HepG2 (cell line): ENCODE results near the gene CCDC88C. TPM values are rescaled to one million over a fixed set of nuclear protein-coding genes. Genes with fewer than 3 reads are reported as not detected.
A peak's percentile ranks its signal among the peaks of the same experiment; 100 is the strongest.

Experiments used
- CEBPG ChIP-seq: IDR thresholded peaks from 2 replicates; pipeline ENCODE4 v1.6.1; 2016
- GABPB1 ChIP-seq: IDR thresholded peaks from 2 replicates; pipeline ENCODE4 v1.6.1; 2016; ENCODE audit warnings: mild to moderate bottlenecking, missing genetic modification reagents, moderate library complexity, missing compliant biosample characterization
- HES4 ChIP-seq: sonication (generic); formaldehyde crosslinking; IDR thresholded peaks from 2 replicates; pipeline ENCODE4 v1.9.0; 2021; ENCODE audit warnings: mild to moderate bottlenecking, missing genetic modification reagents, borderline replicate concordance
- HNF4G ChIP-seq, 2 experiments: sonication (generic) in 1 of 2; formaldehyde crosslinking in 1 of 2; IDR thresholded peaks; 2 replicates each; pipeline versions ENCODE4 v1.4.0 to v1.6.1; 2011 to 2020; ENCODE audit warnings: borderline replicate concordance in 2 of 2, low read depth in 2 of 2, mild to moderate bottlenecking in 2 of 2, low read length in 1 of 2, missing genetic modification reagents in 1 of 2, moderate library complexity in 1 of 2
- HNRNPUL1 ChIP-seq: fragments of 200-400 bp; formaldehyde crosslinking; IDR thresholded peaks from 2 replicates; pipeline ENCODE4 v1.6.1; 2017; ENCODE audit warnings: low read depth, mild to moderate bottlenecking, low read length, moderate library complexity
- KDM5B ChIP-seq: sonication (generic); formaldehyde crosslinking; IDR thresholded peaks from 2 replicates; pipeline ENCODE4 v1.4.0; 2020; ENCODE audit warnings: missing genetic modification reagents, mild to moderate bottlenecking, borderline replicate concordance
- POLR2G ChIP-seq: fragments of 200-400 bp; formaldehyde crosslinking; IDR thresholded peaks from 2 replicates; pipeline ENCODE4 v1.6.1; 2018; ENCODE audit warnings: mild to moderate bottlenecking, low read depth, low read length, moderate library complexity
- TOE1 ChIP-seq: sonication (generic); formaldehyde crosslinking; IDR thresholded peaks from 2 replicates; pipeline ENCODE4 v1.4.0; 2020; ENCODE audit warnings: mild to moderate bottlenecking, missing genetic modification reagents
- ZBTB3 ChIP-seq: sonication (generic); formaldehyde crosslinking; IDR thresholded peaks from 2 replicates; pipeline ENCODE4 v1.4.0; 2020; ENCODE audit warnings: low read depth, mild to moderate bottlenecking, moderate library complexity, missing genetic modification reagents, borderline replicate concordance
- ZIK1 ChIP-seq: sonication (generic); formaldehyde crosslinking; IDR thresholded peaks from 2 replicates; pipeline ENCODE4 v1.5.0; 2020; ENCODE audit warnings: mild to moderate bottlenecking, low read depth, missing genetic modification reagents, borderline replicate concordance
- ZNF3 ChIP-seq: IDR thresholded peaks from 2 replicates; pipeline ENCODE4 v1.7.0; 2017; ENCODE audit warnings: inconsistent platforms
- ZNF788 ChIP-seq: sonication (generic); formaldehyde crosslinking; IDR thresholded peaks from 2 replicates; pipeline ENCODE4 v1.5.0; 2020; ENCODE audit warnings: mild to moderate bottlenecking, missing genetic modification reagents, borderline replicate concordance
- polyA plus RNA-seq, 8 experiments: library from polyadenylated mRNA; depleted of rRNA in 3 of 8; stranded (reverse) in 7 of 8; unstranded in 1 of 8; fragments of >200 nt; fragmentation: Illumina TruSeq in 4 of 8; extraction: Trizol in 4 of 8; gene quantifications; 2 replicates each; pipeline versions ENCODE4 v1.2.1 to v1.2.3, GENCODE V29; 2011 to 2016; ENCODE audit warnings: low read depth in 4 of 8, missing spikeins in 1 of 8, mixed read lengths in 1 of 8; ENCODE audit not compliant: insufficient read depth in 1 of 8
- total RNA-seq, 5 experiments: library from RNA; depleted of rRNA; stranded (reverse); fragments of >200 nt; fragmentation: Illumina TruSeq; extraction: Trizol; gene quantifications; 2 replicates each; pipeline ENCODE4 v1.2.3, GENCODE V29; 2016; ENCODE audit warnings: low read depth in 1 of 5
- TF ChIP-seq, protein P1 (sequence below): sonication (generic); formaldehyde crosslinking; IDR thresholded peaks from 2 replicates; pipeline ENCODE4 v1.4.0; 2020; ENCODE audit warnings: missing genetic modification reagents
- TF ChIP-seq, protein P2 (sequence below): sonication (generic); formaldehyde crosslinking; IDR thresholded peaks from 2 replicates; pipeline ENCODE4 v1.5.1; 2020; ENCODE audit warnings: missing genetic modification reagents, mild to moderate bottlenecking, borderline replicate concordance
- TF ChIP-seq, protein P3 (sequence below): sonication (generic); formaldehyde crosslinking; IDR thresholded peaks from 2 replicates; pipeline ENCODE4 v1.8.1; 2023; ENCODE audit warnings: mild to moderate bottlenecking, missing genetic modification reagents
- TF ChIP-seq, protein P4 (sequence below): sonication (generic); formaldehyde crosslinking; IDR thresholded peaks from 2 replicates; pipeline ENCODE4 v1.5.0; 2020; ENCODE audit warnings: missing genetic modification reagents

The CCDC88C gene
- total and polyA plus RNA-seq, 2 of the 13 experiments (the other 11 are each of a cell fraction or from before 2014, with no cell fraction given): 3.6 to 11.7 TPM

DNA sequence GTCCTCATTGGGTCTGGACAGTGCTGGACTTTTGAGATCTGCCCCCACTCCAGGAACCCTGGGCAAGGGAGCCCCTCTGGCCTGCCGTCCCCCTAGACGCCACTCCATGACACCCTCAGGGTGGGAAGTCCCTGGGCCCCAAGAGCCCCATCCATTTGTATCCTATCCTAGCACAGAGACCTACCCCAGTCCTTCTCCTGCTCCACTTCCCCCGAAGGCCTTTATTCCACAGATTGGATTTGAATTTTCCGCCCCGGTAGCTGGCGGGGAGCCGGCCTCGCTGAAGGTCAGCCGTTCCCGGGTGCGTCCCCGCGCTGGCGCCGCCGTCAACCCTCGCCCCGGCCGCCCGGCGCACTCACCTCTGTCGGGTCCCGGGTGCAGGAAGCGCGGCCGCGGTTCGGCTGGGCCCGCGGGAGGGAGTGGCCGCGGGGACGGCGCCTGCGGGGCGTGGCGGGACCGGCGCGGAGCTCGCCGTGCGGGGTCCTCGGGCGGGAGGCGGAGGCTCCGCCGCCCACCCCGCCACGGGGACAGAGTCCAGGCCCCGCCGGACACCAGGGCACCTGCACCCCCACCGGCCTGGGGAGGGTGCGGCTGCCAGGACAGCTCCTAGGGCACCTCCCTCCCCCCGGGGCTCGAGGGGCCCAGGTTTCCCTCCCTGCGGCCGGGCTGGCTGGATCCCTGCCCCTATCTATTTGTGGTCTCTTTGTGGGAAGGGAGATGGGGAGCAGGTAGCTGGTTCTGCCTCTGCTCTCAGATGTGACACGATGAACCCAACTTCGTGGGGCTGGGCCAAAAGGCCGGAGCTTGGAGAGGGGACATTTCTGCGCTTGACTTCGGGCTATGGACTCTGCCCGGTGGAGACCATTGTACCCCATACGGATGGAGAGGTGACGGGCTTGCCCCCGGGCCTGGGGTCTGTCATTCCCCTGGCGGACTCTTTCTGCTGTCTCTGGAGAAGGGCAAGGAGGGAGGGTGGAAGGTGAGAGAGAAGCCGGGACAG, 153.2 kb downstream of the CCDC88C start (continued):
- TF ChIP-seq, protein P1, sequence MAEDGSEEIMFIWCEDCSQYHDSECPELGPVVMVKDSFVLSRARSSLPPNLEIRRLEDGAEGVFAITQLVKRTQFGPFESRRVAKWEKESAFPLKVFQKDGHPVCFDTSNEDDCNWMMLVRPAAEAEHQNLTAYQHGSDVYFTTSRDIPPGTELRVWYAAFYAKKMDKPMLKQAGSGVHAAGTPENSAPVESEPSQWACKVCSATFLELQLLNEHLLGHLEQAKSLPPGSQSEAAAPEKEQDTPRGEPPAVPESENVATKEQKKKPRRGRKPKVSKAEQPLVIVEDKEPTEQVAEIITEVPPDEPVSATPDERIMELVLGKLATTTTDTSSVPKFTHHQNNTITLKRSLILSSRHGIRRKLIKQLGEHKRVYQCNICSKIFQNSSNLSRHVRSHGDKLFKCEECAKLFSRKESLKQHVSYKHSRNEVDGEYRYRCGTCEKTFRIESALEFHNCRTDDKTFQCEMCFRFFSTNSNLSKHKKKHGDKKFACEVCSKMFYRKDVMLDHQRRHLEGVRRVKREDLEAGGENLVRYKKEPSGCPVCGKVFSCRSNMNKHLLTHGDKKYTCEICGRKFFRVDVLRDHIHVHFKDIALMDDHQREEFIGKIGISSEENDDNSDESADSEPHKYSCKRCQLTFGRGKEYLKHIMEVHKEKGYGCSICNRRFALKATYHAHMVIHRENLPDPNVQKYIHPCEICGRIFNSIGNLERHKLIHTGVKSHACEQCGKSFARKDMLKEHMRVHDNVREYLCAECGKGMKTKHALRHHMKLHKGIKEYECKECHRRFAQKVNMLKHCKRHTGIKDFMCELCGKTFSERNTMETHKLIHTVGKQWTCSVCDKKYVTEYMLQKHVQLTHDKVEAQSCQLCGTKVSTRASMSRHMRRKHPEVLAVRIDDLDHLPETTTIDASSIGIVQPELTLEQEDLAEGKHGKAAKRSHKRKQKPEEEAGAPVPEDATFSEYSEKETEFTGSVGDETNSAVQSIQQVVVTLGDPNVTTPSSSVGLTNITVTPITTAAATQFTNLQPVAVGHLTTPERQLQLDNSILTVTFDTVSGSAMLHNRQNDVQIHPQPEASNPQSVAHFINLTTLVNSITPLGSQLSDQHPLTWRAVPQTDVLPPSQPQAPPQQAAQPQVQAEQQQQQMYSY (CRISPR knock-in tag): no peak
- TF ChIP-seq, protein P2, sequence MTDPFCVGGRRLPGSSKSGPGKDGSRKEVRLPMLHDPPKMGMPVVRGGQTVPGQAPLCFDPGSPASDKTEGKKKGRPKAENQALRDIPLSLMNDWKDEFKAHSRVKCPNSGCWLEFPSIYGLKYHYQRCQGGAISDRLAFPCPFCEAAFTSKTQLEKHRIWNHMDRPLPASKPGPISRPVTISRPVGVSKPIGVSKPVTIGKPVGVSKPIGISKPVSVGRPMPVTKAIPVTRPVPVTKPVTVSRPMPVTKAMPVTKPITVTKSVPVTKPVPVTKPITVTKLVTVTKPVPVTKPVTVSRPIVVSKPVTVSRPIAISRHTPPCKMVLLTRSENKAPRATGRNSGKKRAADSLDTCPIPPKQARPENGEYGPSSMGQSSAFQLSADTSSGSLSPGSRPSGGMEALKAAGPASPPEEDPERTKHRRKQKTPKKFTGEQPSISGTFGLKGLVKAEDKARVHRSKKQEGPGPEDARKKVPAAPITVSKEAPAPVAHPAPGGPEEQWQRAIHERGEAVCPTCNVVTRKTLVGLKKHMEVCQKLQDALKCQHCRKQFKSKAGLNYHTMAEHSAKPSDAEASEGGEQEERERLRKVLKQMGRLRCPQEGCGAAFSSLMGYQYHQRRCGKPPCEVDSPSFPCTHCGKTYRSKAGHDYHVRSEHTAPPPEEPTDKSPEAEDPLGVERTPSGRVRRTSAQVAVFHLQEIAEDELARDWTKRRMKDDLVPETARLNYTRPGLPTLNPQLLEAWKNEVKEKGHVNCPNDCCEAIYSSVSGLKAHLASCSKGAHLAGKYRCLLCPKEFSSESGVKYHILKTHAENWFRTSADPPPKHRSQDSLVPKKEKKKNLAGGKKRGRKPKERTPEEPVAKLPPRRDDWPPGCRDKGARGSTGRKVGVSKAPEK: no peak
- TF ChIP-seq, protein P3, sequence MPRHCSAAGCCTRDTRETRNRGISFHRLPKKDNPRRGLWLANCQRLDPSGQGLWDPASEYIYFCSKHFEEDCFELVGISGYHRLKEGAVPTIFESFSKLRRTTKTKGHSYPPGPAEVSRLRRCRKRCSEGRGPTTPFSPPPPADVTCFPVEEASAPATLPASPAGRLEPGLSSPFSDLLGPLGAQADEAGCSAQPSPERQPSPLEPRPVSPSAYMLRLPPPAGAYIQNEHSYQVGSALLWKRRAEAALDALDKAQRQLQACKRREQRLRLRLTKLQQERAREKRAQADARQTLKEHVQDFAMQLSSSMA (CRISPR knock-in tag): no peak
- no peak for TF ChIP-seq POLR2G
- TF ChIP-seq TOE1 (CRISPR knock-in tag): no peak
- peak; percentile 23; the same call in 1 of the 2 replicates for TF ChIP-seq GABPB1 (CRISPR knock-in tag)
- no peak for TF ChIP-seq ZNF3
- no peak for TF ChIP-seq ZNF788
- 0 out of 2 replicates have a peak, but pooled peaks have one; percentile 35 for TF ChIP-seq KDM5B (CRISPR knock-in tag)
- no peak for TF ChIP-seq HNRNPUL1
- no peak for TF ChIP-seq HES4 (CRISPR knock-in tag)
- TF ChIP-seq CEBPG (CRISPR knock-in tag): no peak
- TF ChIP-seq, protein P4, sequence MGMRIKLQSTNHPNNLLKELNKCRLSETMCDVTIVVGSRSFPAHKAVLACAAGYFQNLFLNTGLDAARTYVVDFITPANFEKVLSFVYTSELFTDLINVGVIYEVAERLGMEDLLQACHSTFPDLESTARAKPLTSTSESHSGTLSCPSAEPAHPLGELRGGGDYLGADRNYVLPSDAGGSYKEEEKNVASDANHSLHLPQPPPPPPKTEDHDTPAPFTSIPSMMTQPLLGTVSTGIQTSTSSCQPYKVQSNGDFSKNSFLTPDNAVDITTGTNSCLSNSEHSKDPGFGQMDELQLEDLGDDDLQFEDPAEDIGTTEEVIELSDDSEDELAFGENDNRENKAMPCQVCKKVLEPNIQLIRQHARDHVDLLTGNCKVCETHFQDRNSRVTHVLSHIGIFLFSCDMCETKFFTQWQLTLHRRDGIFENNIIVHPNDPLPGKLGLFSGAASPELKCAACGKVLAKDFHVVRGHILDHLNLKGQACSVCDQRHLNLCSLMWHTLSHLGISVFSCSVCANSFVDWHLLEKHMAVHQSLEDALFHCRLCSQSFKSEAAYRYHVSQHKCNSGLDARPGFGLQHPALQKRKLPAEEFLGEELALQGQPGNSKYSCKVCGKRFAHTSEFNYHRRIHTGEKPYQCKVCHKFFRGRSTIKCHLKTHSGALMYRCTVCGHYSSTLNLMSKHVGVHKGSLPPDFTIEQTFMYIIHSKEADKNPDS (CRISPR knock-in tag): no peak
- TF ChIP-seq HNF4G (IDR thresholded peaks at IDR 0.05; ENCODE audit: borderline replicate concordance, low read depth, low read length): 0 out of 2 replicates have a peak, but pooled peaks have one; percentile 7
- TF ChIP-seq HNF4G (CRISPR knock-in tag; IDR thresholded peaks at IDR 0.05; ENCODE audit: borderline replicate concordance, low read depth): no peak
- TF ChIP-seq ZIK1 (CRISPR knock-in tag): no peak
- TF ChIP-seq ZBTB3: no peak
